GM19328 (cell line): ENCODE data around the gene MAD2L1.
"Not testable (repeated sequence)": the region's sequence is repeated elsewhere in the genome, so short reads cannot be mapped to it uniquely, and the experiment has no call there.

Experiments used
- ATAC-seq: cut with Tn5 transposase; IDR thresholded peaks from one replicate; pipeline ENCODE4 v1.9.1; 2021; ENCODE audit warnings: mild to moderate bottlenecking, moderate library complexity; ENCODE audit not compliant: unreplicated experiment

MAD2L1 gene

DNA sequence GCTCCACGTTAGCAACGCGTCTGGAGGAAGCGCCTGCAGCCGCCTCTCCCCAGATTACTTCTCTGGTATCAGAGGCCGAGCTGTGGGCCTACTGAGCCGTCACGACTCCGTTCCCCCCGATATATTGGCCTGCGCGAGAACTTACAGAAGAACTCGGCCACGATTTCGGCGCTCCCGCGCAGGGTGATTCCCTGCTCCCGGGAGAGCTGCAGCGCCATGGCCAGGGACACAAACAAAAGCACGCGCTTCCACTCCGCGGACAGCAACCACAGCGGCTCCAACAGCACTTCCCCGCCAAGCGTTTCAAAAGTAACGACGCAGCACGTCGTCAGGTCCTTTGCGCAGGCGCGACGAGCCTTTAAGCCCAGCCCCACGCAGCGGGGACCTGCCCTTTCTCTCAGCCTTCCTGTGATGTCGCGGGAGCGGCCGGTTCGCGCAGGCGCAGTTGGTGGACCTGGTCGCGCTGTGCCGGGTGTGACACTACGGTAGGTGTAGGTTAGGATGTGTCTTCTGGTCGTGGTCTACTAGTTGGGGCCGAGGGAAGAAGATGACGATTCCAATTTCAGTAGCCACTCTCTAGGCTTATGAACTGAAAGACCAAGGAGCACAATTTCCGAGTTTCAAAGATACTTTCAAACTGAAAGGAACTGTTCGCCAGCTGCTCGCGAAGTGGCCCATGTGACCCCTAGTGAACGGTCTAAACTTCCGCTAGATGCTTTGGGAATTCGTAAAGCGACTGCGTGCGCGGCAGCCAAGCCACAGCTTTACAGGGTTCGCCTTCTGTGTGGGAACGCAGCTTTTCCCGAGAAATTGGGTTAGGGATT lies at the start of gene MAD2L1:
Gene MAD2L1 (minus strand): TSS at position 332 of the 824 bp plus-strand sequence. CDS start 114 bp downstream, at position 218.
- ATAC-seq, result peak; percentile 91

GRCh38 chr4:120111745-120112144 lies 45.1 kb upstream of the MAD2L1 start:
- no peak for ATAC-seq

DNA sequence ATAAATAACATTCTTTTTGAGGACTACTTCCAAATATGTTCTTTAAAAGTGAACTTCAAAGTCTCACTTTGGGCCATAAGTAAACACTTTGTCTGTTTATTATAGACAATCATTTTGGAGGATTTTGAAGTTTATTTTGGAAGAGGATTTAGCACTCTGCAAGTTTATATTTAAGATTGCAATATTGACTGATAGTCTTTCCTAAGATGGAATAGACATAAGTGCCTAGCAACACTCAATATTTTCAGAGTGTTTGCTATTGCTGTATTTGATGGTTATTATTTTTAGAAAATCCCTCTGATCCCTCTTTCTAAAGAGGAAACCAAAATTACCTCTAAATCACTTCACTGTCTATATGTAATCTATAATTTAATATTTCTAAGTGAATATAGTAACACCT lies 42.8 kb upstream of the MAD2L1 start:
- ATAC-seq, result no peak

DNA sequence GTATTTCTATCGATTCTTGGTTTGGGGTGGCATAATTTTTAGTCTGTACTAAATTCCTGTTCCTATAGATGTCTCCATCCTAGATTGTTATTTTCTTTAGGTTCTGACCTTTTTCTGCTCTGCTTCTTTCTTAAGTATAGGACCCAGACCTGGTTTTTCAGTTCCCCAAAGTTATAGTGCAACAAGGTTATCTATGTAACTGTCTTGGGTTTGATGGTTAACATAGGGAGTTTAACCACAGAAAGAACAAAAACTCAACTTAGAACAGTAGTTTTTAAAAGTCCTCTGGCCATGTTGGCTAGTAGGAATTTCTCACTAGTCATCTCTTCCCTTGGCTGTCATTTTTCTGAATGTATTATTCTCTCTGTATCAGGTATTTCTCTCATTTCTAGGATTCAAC lies 38.8 kb upstream of the MAD2L1 start:
- ATAC-seq, result peak; percentile 85

- ATAC-seq, result no peak
Measured at GRCh38 chr4:120096508-120097297, 30.1 kb upstream of the MAD2L1 start.

DNA sequence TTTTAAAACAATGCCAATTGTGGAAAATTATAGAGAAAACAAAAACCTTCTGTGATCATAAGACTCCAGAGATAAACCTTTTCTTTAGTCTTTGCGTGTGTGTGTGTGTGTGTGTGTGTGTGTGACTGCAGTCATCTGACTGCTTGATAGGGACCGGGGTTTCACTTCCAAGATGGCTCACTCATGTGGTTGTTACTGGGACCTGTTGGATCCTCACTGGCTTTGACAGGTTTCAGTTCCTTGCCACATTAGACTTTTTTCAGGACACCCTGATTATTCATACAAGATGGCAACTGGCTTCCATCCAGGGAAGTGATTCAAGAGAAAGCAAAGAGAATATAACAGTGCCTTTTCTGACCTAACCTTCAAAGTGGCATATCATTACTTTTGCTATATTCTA lies 21.9 kb upstream of the MAD2L1 start:
- ATAC-seq, result no peak

DNA sequence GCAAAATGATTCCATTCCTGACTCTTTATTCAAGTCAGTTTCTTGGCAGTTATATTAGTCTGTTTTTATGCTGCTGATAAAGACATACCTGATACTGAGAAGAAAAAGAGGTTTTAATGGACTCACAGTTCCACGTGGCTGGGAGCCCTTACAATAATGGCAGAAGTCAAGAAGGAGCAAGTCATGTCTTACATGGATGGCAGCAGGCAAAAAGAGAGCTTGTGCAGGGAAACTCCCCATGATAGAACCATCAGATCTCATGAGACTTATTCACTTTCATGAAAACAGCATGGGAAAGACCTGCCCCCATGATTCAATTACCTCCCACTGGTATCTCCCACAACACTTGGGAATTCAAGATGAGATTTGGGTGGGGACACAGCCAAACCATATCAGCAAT lies 21.4 kb upstream of the MAD2L1 start:
- ATAC-seq, result not testable (repeated sequence)

- ATAC-seq, result no peak
Measured at GRCh38 chr4:120085705-120086104, 19.1 kb upstream of the MAD2L1 start.

GRCh38 chr4:120084327-120084726 lies 17.7 kb upstream of the MAD2L1 start:
- no peak for ATAC-seq

- no peak for ATAC-seq
Measured at GRCh38 chr4:120083152-120083551, 16.5 kb upstream of the MAD2L1 start.

- no peak for ATAC-seq
Measured at GRCh38 chr4:120082251-120082650, 15.6 kb upstream of the MAD2L1 start.

DNA sequence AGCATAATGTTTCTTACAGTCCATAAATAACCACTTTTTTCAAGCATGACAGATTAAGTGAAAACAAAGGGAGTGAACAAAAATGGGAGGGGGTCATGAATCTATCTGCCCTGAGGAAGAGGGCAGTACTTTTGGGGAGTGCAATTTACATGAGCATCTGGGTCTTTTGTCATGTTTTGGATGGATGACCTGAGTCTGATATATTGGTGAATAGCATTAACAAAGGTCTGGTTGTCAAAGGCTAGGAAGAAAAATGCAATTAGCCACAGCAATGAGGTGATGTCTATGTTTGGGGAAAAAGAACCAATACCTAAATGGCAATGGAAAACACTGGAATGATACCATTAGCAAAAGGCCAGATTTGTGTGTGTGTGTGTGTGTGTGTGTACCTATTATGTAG lies 15.1 kb upstream of the MAD2L1 start:
- ATAC-seq, result no peak

- ATAC-seq, result no peak
Measured at GRCh38 chr4:120080533-120080932, 13.9 kb upstream of the MAD2L1 start.

GRCh38 chr4:120079839-120080520 lies 13.3 kb upstream of the MAD2L1 start:
- no peak for ATAC-seq

DNA sequence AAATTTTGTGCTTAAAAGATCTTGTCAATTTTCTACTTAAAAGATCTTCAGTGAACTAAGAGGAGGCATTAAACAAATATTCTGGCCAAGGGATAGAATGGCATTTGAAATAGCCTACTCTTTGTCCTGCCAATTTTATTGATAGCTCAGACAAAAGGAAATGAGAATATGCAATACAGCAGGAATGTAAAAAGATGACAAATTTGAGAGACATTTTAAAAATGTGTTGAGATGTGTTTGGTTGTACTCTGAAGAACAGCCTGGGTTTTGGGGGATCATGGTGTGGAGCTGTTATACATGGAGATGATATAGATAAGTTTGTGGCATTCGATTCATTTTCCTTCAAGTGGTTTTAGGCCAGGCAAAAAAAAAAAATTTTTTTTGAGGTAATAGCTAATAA lies 11.6 kb upstream of the MAD2L1 start:
- no peak for ATAC-seq

DNA sequence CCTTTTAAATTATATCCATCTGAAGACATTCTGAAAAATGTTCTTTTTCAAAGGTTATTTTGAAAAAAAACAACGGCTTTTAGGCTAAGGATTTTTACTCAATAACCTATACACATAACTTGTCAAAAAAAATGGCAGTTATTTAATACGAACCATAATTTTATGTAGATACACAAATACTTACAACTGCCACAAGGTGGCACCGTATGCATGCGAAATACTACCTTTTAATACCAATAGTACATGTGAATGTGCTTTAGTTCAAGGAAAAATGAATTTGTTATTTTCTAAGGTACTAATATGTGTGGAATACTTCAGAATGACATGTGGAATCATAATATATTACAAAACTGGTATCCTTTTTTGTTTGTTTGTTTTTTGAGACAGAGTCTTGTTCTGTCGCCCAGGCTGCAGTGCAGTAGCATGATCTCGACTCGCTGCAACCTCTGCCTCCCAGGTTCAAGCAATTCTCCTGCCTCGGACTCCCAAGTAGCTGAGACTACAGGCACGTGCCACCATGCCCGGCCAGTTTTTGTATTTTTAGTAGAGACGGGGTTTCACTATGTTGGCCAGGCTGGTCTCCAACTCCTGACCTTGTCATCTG lies 4.6 kb upstream of the MAD2L1 start:
- ATAC-seq, result no peak

- no peak for ATAC-seq
Measured at GRCh38 chr4:120070196-120070595, 3.5 kb upstream of the MAD2L1 start.

DNA sequence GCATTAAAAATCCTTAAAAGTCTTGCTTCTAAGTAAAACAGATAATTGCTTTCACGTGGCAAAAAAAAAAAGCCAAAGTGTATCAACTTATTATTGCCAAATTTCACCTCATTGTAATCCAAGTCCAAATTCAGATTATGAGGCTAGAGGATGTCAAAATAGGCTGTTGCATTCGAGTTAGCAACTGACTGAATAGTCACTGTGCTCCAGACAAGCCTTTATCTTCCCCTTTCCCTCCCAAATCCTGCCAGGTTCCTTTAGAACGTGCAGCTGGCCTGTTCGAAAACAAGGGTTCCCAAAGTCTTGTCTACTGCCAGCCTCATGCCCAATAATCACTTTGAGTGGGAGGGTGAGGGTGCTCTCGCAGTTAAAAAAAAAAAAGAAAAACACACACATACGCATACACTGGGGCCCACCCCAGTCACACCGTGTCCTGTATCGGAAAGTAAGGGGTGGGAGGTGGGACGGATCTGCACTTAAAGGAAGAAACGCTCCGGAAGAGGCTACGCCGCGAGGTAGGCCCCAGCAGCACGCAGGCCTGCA lies 603 bp downstream of the MAD2L1 start:
- no peak for ATAC-seq

GRCh38 chr4:120064887-120065286 lies 1.8 kb downstream of the MAD2L1 start:
- ATAC-seq, result no peak

DNA sequence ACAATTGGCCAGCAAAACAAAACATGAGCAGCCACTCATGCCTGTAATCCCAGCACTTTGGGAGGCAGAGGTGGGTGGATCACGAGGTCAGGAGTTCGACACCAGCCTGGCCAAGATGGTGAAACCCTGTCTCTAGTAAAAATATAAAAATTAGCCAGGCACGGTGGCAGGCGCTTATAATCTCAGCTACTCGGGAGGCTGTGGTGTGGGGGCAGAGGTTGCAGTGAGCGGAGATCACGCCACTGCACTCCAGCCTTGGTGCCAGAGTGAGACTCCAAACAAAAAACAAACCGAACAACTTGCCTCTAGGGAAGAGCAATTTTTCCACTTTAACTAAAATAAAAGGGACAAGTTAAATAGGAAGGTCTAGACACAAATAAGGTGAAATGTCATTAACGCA lies 2.9 kb downstream of the MAD2L1 start:
- not testable (repeated sequence) for ATAC-seq

DNA sequence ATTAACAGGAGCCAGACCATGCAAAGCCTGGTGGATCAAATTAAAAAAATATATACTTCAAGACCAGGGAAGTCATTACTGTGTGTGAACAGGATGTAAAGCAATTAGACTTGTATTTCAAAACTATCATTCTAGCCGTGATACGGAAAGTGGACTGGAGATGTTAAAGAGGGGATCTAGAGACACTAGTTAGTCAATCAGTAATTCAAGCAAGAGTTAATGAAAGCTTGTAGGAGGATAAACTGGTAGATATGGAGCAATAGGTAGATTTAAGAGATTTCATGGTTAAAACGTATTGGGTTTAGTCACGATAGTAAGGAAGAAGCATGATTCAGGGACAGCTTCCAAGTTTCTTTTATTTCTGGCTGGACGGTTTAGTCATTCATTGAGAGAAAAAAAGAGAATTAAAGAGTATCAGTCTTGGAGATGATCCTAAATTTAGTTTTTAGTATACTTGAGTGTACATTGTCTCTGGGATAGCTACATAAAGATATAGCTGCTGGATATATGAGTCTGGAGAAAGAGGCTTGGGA lies 3.9 kb downstream of the MAD2L1 start:
- ATAC-seq, result no peak
